PFSK-1 (cell line): ENCODE results near the gene ATP5F1D.

ENCODE experiments used
- REST ChIP-seq, 2 experiments: IDR thresholded peaks; 2 replicates each; pipeline versions ENCODE4 v1.6.1 to v1.8.0; 2011 to 2012; ENCODE audit warnings: low read depth in 2 of 2, low read length in 2 of 2, control low read depth in 1 of 2, inconsistent platforms in 1 of 2, mild to moderate bottlenecking in 1 of 2, moderate library complexity in 1 of 2; ENCODE audit not compliant: insufficient read depth in 1 of 2
- SIN3A ChIP-seq: IDR thresholded peaks from 2 replicates; pipeline ENCODE4 v1.6.1; 2012; ENCODE audit warnings: mild to moderate bottlenecking, low read length, moderate library complexity, borderline replicate concordance; ENCODE audit not compliant: insufficient read depth

GRCh38 chr19:1206150-1206863 is 35.2 kb upstream of the ATP5F1D start:
- no peak for TF ChIP-seq REST (IDR thresholded peaks at IDR 0.05; ENCODE audit: insufficient read depth in 1 of 2, low read depth in 2 of 2, low read length in 2 of 2)
- TF ChIP-seq SIN3A, result no peak
